MCF 10A (cell line): ENCODE measurements around the gene KCNC2. TPM values are rescaled to one million over a fixed set of nuclear protein-coding genes. Genes with fewer than 3 reads are reported as not detected.
A peak's percentile ranks its signal among the peaks of the same experiment; 100 is the strongest.

Experiments
- BruUV-seq: library from RNA; stranded (reverse); fragments of 400-500 nt; replicated peaks from 2 replicates; lab custom pipeline; 2021; lab: Mats Ljungman, UMichigan
- CTCF ChIA-PET: fragments of 300-600 bp; sonication (Branson Sonifier 250); formaldehyde crosslinking; extraction: SDS; loops from one replicate; lab custom pipeline; 2021; ENCODE audit warnings: antibody characterized with exemption, inconsistent platforms; lab: Yijun Ruan, JAX
- POLR2A ChIA-PET: fragments of 300-600, 350-650 bp; sonication (Branson Sonifier 250); formaldehyde crosslinking; extraction: SDS; loops from one replicate; lab custom pipeline; 2020; ENCODE audit warnings: antibody characterized with exemption, inconsistent platforms; lab: Yijun Ruan, JAX
- DNase-seq: peaks from one replicate; pipeline ENCODE4 v3.0.0-alpha.2; 2018; ENCODE audit not compliant: unreplicated experiment
- H3K27ac Mint-ChIP-seq: one replicate; pipeline ENCODE4 v1.8.0; 2022; ENCODE audit warnings: mild to moderate bottlenecking, low read depth, mixed read lengths; ENCODE audit not compliant: unreplicated experiment
- H3K27me3 Mint-ChIP-seq: one replicate; pipeline ENCODE4 v1.8.0; 2022; ENCODE audit warnings: mixed read lengths; ENCODE audit not compliant: insufficient read depth, unreplicated experiment
- H3K36me3 Mint-ChIP-seq: one replicate; pipeline ENCODE4 v1.8.0; 2022; ENCODE audit warnings: mild to moderate bottlenecking, moderate library complexity, mixed read lengths; ENCODE audit not compliant: insufficient read depth, unreplicated experiment
- H3K4me1 Mint-ChIP-seq: one replicate; pipeline ENCODE4 v1.8.0; 2022; ENCODE audit warnings: mixed read lengths; ENCODE audit not compliant: insufficient read depth, unreplicated experiment
- H3K4me3 Mint-ChIP-seq: one replicate; pipeline ENCODE4 v1.8.0; 2022; ENCODE audit warnings: mild to moderate bottlenecking, moderate library complexity, mixed read lengths; ENCODE audit not compliant: unreplicated experiment
- H3K9me3 Mint-ChIP-seq: one replicate; pipeline ENCODE4 v1.8.0; 2022; ENCODE audit warnings: mixed read lengths; ENCODE audit not compliant: unreplicated experiment
- CTCF ChIP-seq: fragments of 200-600 bp; IDR thresholded peaks from one replicate; pipeline ENCODE4 v1.8.0; 2022; ENCODE audit warnings: antibody characterized with exemption, mild to moderate bottlenecking; ENCODE audit not compliant: unreplicated experiment
- intact Hi-C: fragments of 100-400 bp; cut with micrococcal nuclease; formaldehyde crosslinking; loops from 2 replicates; pipeline ENCODE4 v1.14.1; 2022
- total RNA-seq: library from RNA; stranded (reverse); gene quantifications from 2 replicates; pipeline ENCODE4 v1.2.3, GENCODE V29; 2022

Gene KCNC2
- total RNA-seq, 1 experiment from 2014 or later: not detected

GRCh38 chr12:75011120-75011519 is 198.5 kb downstream of the KCNC2 start:
- CTCF ChIA-PET: no interaction called here
- Mint-ChIP-seq H3K27ac (peak overlapping the region; percentile 37), H3K4me1 (peaks cover 6% of the 10 kb centered on the region), H3K27me3 (no peaks in the 10 kb centered on the region), H3K36me3 (no peaks in the 10 kb centered on the region), H3K4me3 (no peak overlapping the region), H3K9me3 (no peaks in the 10 kb centered on the region)
- intact Hi-C loops: no loop called here
- no peak for TF ChIP-seq CTCF
- POLR2A ChIA-PET: interaction anchor here (1.2 kb wide), 1 partner anchor 11 kb away, joined by 3 read pairs; no protein-coding TSS in a partner anchor
- BruUV-seq: no TSS peak
- DNase-seq: peak; percentile 25

- Mint-ChIP-seq H3K27ac (no peak overlapping the region), H3K27me3 (no peaks in the 10 kb centered on the region), H3K36me3 (no peaks in the 10 kb centered on the region), H3K9me3 (no peaks in the 10 kb centered on the region), H3K4me1 (peaks cover 6% of the 10 kb centered on the region), H3K4me3 (no peak overlapping the region)
- no TSS peak for BruUV-seq
- CTCF ChIA-PET: no interaction called here
- TF ChIP-seq CTCF: no peak
- no peak for DNase-seq
- POLR2A ChIA-PET: no interaction called here
- intact Hi-C loops: no loop called here
Observed at GRCh38 chr12:75007133-75007532, 202.5 kb downstream of the KCNC2 start.

- CTCF ChIA-PET: interaction anchor here (0.7 kb wide), 1 partner anchor 37 kb away, joined by 3 read pairs; no protein-coding TSS in a partner anchor
- POLR2A ChIA-PET: interaction anchor here (1.3 kb wide), 1 partner anchor 9 kb away, joined by 3 read pairs; no protein-coding TSS in a partner anchor
- no peaks in the 10 kb centered on the region for H3K27me3 Mint-ChIP-seq
- H3K4me3 Mint-ChIP-seq: no peak overlapping the region
- BruUV-seq: no TSS peak
- no peak for TF ChIP-seq CTCF
- H3K9me3 Mint-ChIP-seq: no peaks in the 10 kb centered on the region
- no peak overlapping the region for H3K27ac Mint-ChIP-seq
- intact Hi-C loops: no loop called here
- DNase-seq: peak; percentile 6
- H3K4me1 Mint-ChIP-seq: no peaks in the 10 kb centered on the region
- H3K36me3 Mint-ChIP-seq: no peaks in the 10 kb centered on the region
Observed at GRCh38 chr12:75000120-75000519, 209.5 kb downstream of the KCNC2 start.

- BruUV-seq: no TSS peak
- no peaks in the 10 kb centered on the region for H3K36me3 Mint-ChIP-seq
- intact Hi-C loops: no loop called here
- H3K4me3 Mint-ChIP-seq: peak overlapping the region; percentile 33
- peak overlapping the region; percentile 65 for H3K27ac Mint-ChIP-seq
- TF ChIP-seq CTCF: no peak
- H3K27me3 Mint-ChIP-seq: no peaks in the 10 kb centered on the region
- no peaks in the 10 kb centered on the region for H3K9me3 Mint-ChIP-seq
- ChIA-PET POLR2A (interaction anchor here (1.3 kb wide), 1 partner anchor 10 kb away, joined by 3 read pairs; no protein-coding TSS in a partner anchor), CTCF (interaction anchor here (0.7 kb wide), 1 partner anchor 37 kb away, joined by 3 read pairs; no protein-coding TSS in a partner anchor)
- no peaks in the 10 kb centered on the region for H3K4me1 Mint-ChIP-seq
- no peak for DNase-seq
Observed at GRCh38 chr12:74999474-74999873, 210.2 kb downstream of the KCNC2 start.

Other genes starting within 250 kb of the KCNC2 start
- 3.7 and 8.9 TPM in 2 replicates for gene CAPS2, start 120.5 kb upstream of the KCNC2 start, total RNA-seq
- not detected in 2 replicates for gene GLIPR1L1, start 124.8 kb upstream of the KCNC2 start, total RNA-seq
- gene GLIPR1L2, start 181.2 kb upstream of the KCNC2 start, total RNA-seq: 0.23 TPM in 1 of 2 replicates, not detected in the other